Prostate gland (tissue), 2 donors: ENCODE data around the gene GARIN3.

Experiments
- POLR2A ChIP-seq: fragments of 450-650 bp; IDR thresholded peaks from one replicate; pipeline ENCODE4 v1.6.1; 2016; ENCODE audit warnings: antibody characterized with exemption, mild to moderate bottlenecking
- POLR2AphosphoS5 ChIP-seq: sonication (generic); formaldehyde crosslinking; IDR thresholded peaks from one replicate; pipeline ENCODE4 v1.6.1; 2017; ENCODE audit warnings: antibody characterized with exemption
- TF ChIP-seq, protein P1 (sequence below), 4 experiments: fragments of 200-600 bp in 2 of 4; fragments of 450-650 bp in 2 of 4; sonication (generic) in 2 of 4; IDR thresholded peaks; 1 replicate in 3 of 4; 2 replicates in 1 of 4; pipeline ENCODE4 v1.5.1; 2016 to 2019; ENCODE audit warnings: antibody characterized with exemption in 4 of 4, mild to moderate bottlenecking in 2 of 4, moderate library complexity in 2 of 4

DNA sequence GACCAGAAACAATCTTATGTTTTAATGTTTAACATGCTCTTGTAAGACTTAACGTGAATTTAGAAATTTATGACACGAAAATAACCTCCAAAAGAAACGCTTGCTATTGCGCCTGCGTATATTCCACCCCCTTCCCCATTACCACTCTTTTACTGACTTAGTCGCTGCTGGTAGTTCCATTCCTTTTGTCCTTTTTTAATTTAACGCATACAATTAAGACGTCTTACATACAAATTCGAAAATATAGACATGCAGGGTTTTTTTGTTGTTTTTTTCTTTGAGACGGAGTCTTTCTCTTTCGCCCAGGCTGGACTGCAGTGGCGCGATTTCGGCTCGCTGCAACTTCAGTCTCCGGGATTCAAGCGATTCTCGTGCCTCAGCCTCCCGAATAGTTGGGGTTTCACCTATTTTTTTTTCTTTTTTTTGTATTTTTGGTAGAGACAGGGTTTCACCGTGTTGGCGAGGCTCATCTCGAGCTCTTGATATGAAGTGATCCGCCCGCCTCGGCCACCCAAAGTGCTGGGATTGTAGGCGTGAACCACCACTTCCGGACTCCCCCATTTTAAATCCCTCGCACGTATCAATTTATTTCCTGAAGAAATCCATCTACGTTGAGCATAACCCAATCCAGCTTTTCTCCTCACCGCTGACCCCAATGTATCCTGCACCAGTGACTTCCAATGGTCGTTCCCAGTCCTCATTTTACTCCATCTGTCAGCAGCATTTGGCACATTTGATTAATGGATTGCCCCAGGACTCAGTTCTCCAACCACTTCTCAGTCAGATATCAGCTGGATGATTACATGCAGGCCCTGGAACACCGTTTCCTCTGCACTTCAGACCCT lies 22.7 kb downstream of the GARIN3 start:
- TF ChIP-seq, protein P1, sequence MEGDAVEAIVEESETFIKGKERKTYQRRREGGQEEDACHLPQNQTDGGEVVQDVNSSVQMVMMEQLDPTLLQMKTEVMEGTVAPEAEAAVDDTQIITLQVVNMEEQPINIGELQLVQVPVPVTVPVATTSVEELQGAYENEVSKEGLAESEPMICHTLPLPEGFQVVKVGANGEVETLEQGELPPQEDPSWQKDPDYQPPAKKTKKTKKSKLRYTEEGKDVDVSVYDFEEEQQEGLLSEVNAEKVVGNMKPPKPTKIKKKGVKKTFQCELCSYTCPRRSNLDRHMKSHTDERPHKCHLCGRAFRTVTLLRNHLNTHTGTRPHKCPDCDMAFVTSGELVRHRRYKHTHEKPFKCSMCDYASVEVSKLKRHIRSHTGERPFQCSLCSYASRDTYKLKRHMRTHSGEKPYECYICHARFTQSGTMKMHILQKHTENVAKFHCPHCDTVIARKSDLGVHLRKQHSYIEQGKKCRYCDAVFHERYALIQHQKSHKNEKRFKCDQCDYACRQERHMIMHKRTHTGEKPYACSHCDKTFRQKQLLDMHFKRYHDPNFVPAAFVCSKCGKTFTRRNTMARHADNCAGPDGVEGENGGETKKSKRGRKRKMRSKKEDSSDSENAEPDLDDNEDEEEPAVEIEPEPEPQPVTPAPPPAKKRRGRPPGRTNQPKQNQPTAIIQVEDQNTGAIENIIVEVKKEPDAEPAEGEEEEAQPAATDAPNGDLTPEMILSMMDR (IDR thresholded peaks at IDR 0.05) = peak in 1 of 4 experiments; percentile 2
- TF ChIP-seq POLR2AphosphoS5 (peak; percentile 44), POLR2A (no peak)
